Measurements from ENCODE around the gene ACOXL.
A peak's percentile ranks its signal among the peaks of the same experiment; 100 is the strongest.

Gene ACOXL

DNA sequence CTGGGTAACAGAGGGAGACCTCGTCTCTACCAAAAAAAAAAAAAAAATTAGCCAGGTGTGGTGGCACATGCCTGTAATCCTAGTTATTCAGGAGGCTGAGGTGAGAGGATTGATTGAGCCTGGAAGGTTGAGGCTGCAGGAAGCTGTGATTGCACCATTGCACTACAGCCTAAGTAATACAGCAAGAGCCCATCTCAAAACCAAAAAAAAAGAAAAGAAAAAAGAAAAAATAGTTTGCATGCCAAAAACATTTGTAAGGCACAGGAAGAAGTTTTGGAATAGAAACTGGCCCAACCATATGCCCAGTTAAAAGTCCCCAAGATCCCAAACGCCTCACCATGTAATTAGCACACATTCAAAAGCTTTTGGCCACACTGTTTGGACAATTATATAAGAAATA is 13.4 kb upstream of the ACOXL start:
- DNase-seq (ENCODE audit: low read depth): no peak

- no peak for DNase-seq (ENCODE audit: low read depth)
These were observed 11.8 kb upstream of the ACOXL start for GRCh38 chr2:110720547-110720946.

GRCh38 chr2:110724820-110725219 is 7.6 kb upstream of the ACOXL start:
- no peak for DNase-seq (ENCODE audit: low read depth)

GRCh38 chr2:110725370-110725769 is 7.0 kb upstream of the ACOXL start:
- DNase-seq (ENCODE audit: low read depth): no peak

GRCh38 chr2:110725859-110726258 is 6.5 kb upstream of the ACOXL start:
- no peak for DNase-seq (ENCODE audit: low read depth)

- no peak for DNase-seq (ENCODE audit: low read depth)
These were observed 6.1 kb upstream of the ACOXL start for GRCh38 chr2:110726285-110726684.

- no peak for DNase-seq (ENCODE audit: low read depth)
These were observed 4.5 kb upstream of the ACOXL start for GRCh38 chr2:110727923-110728322.

DNA sequence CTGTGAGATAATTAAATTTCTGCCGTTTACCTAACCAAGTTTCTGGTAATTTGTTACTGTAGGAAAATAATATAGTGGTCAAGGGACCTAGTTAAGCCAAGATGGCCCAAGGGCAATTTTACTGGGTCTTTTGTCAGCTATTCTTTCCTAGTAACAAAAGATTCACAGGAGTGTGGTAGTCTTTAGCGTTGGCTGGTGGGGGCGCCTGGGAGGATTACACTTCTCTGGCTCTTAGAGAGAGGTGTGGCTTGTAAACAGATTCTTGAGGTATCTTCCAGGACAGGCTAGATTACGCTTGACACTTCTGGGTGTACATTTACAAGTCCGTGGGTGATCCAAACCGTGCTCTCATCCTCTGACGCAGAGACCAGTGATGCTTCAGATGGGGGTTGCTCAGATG is 3.3 kb upstream of the ACOXL start:
- no peak for DNase-seq (ENCODE audit: low read depth)

DNA sequence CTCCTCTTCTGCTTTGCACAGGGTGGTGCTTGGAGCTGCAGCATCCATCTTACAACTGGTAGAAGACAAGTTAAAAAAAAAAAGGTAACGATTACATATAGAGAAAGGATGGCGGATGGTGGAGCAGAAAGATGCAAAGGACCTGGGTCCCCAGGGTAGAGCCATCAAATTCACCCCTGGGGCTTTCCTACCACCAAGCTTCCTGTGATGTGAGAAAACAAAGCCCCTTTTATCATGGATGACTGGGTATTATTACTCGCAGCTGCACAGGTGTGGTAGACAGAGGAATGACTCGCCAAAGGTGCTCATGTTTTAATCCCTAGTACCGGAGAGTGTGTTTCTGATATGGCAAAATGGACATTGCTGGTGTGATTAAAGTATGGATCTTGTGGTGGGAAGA is 1.3 kb upstream of the ACOXL start:
- DNase-seq (ENCODE audit: low read depth): no peak

- no peak for DNase-seq (ENCODE audit: low read depth)
These were observed 3.0 kb downstream of the ACOXL start for GRCh38 chr2:110735366-110735765.

- DNase-seq (ENCODE audit: low read depth): no peak
These were observed 5.4 kb downstream of the ACOXL start for GRCh38 chr2:110737783-110738182.

- no peak for DNase-seq (ENCODE audit: low read depth)
These were observed 8.5 kb downstream of the ACOXL start for GRCh38 chr2:110740747-110741349.

DNA sequence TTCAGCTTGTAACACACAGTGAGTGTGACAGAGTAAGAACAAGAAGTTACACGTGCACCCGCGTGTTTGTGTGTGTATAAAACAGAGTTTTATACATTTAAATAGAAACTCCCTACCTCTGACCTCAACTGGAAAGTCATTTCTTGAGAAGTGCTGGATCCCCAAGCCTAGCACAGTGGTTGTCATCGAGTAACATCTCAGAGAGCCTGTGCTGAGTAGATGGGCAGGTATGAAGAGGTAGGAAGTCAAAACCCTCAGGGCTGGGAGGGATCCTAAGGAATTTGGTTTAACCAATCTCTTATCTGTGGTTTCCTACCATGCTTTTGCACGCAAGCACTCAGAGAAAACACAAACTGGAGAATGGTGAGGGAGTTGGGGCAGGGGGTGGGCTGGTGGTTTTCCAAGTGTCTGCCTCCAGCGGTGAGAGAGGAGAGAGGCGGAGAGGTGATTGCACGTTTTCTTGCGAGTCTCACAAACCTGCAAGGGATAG is 9.2 kb downstream of the ACOXL start:
- DNase-seq (ENCODE audit: low read depth): no peak

- no peak for DNase-seq (ENCODE audit: low read depth)
These were observed 10.0 kb downstream of the ACOXL start for GRCh38 chr2:110742412-110742811.

GRCh38 chr2:110743600-110743999 is 11.2 kb downstream of the ACOXL start:
- no peak for DNase-seq (ENCODE audit: low read depth)

- no peak for DNase-seq (ENCODE audit: low read depth)
These were observed 12.1 kb downstream of the ACOXL start for GRCh38 chr2:110744429-110744828.

- no peak for DNase-seq (ENCODE audit: low read depth)
These were observed 12.7 kb downstream of the ACOXL start for GRCh38 chr2:110745048-110745447.

DNA sequence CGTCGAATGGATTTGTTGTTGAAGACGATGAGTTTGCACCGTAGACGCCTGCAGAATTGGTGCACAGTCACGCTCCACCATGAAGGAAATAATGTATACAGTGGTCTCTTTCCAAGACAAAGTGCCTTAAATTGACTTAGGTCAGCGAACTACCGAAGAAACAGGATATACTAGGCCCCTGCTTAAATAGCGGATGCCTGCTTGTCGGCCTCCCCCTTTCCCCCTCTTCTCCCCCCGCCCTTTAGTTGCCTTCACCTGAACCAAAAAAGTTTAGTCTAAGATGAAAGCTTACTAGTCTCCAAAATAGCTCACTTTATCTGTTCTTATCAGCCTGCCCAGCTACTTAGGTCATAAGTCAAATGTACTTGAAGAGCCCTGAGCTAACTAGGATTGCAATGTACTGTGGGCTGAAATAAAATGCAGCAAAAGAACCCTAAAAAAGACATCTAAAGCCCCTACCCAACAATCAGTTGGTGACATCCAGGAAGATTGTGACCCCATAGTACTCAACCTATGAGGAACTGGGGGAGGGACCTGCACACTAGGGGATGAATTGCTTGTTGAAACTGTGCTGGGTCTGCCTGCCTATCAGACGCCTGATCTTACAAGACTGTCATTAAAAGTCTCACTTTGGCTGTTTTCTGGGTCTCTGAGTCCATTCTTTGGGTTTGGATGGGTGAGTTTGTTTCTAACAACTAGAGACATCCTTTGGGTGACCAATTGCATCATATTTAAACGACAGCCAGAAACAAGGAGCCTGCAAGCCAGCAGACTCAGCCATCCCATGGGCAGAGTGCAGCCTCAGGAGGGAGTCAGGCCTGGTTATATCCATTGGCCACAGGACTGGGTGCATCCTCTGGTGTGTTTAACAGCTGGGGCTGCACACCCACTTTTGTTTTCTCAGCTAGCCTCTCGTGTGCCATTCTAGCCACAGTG is 14.5 kb downstream of the ACOXL start:
- DNase-seq (ENCODE audit: low read depth): no peak

GRCh38 chr2:110747522-110748488 is 15.4 kb downstream of the ACOXL start:
- DNase-seq (ENCODE audit: low read depth): no peak

GRCh38 chr2:110748489-110748867 is 16.1 kb downstream of the ACOXL start:
- peak; percentile 63 for DNase-seq (ENCODE audit: low read depth)

DNA sequence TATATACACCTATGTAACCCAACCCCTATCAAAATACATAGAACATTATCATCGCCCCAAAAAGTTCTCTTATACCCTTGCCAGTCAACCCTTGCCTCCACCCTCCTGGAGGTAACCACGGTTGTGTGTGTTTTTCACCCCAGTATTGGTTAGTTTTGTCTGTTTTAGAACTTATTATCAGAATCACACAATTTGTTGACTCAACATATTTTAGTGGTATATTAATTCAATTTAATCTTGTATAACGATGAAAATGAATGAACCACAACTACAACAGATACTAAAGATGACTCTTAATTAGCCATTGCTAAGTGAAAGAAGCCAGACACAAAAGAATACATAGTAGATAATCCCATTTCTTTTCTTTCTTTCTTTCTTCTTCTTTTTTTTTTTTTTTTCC is 19.3 kb downstream of the ACOXL start:
- DNase-seq (ENCODE audit: low read depth): no peak

DNA sequence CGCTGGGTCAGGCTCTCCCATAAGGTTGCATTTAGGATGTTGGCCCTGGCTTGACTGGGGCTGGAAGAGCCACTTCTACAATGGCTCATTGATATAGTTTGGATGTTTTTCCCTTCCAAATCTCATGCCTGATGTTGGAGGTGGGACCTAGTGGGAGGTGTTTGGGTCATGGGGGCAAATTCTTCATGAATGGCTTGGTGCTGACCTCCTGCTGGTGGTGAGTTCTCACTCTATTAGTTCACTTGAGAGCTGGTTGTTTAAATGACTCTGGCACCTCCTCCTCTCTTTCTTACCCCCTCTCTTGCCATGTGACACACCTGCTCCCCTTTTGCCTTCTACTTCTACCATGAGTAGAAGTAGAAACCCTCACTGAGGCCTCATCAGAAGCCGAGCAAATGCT is 20.5 kb downstream of the ACOXL start:
- no peak for DNase-seq (ENCODE audit: low read depth)

Data from activated T-cell treated with anti-CD3 and anti-CD28 coated beads for 48 hours (primary cell).